HG03095 (cell line): ENCODE data around the gene CCDC3.
"Not testable (repeated sequence)": the region's sequence is repeated elsewhere in the genome, so short reads cannot be mapped to it uniquely, and the experiment has no call there.

Experiments used
- ATAC-seq: cut with Tn5 transposase; IDR thresholded peaks from one replicate; pipeline ENCODE4 v1.9.1; 2021; ENCODE audit warnings: moderate library complexity; ENCODE audit not compliant: unreplicated experiment

CCDC3 gene

DNA sequence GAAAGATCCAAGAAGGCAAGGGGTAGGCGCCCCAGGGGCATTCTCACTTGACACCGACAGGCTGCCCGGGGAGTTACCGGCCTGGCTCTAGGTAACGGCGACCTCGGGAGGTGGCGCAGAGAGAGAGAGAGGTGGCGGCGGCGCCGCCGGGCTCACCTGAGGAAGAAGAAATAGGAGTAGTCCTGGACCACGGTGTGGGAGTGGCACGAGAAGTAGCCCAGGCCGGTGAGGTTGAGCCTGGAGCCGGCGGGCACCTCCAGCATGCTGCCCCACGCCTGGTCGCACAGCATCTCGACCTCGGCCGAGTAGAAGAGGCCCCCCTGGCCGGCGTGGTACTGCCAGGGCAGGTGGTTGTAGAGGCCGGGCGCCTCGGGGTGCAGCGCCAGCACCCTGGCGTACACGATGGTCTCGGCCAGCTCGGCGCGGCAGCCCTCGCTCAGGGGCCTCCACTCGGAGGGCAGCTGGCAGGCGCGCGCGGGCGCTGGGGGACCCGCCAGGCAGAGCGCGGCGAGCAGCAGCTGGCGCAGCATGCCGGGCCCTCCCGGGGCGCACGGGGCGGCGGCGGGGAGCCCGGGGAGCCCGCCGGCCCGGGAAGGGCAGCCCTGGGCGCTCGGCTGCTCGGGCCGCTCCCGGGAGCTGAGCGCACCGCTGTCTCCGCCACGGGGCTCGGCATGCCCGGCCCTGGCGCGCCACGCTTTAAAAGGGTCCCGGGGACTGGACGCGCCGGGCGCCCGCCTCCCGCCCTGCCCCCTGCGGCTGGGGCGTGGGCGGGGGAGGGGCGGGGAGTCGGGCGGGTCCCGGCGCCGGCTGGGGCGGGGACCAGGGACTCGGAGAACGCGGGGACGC lies at the start of gene CCDC3:
Gene CCDC3 (minus strand): TSS at position 673 of the 846 bp plus-strand sequence. CDS start 143 bp downstream, at position 530.
- no peak for ATAC-seq

DNA sequence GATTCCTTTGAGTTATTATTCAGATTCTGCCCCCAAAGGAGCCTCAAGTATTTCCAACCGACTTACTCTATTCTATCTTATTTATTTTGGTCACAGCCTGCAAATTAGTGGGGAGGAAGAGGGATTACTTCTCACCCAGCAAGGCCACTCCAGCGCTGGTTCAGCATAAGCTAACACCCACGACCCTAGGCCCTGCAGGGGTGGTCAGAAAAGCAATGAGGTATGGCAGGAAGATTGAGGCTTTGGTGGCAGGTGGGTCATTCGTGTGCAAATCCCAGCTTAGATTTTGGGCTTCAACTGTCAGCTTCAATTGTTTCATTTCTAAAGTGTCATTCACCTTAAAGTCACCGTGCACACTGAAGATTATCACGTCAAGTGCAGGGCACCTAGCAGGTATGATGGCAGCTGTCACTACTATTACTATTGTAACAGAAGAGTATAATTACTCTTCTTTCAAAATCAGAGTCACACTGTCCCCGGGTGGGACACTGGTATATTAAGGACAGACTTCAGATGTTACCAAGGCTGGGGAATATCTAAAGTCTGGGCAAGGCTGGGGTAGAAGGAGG lies 49.7 kb upstream of the CCDC3 start:
- no peak for ATAC-seq

- ATAC-seq: no peak
Measured at GRCh38 chr10:13049774-13050420, 48.4 kb upstream of the CCDC3 start.

- ATAC-seq: no peak
Measured at GRCh38 chr10:13048762-13049161, 47.2 kb upstream of the CCDC3 start.

- no peak for ATAC-seq
Measured at GRCh38 chr10:13047529-13048206, 46.2 kb upstream of the CCDC3 start.

- no peak for ATAC-seq
Measured at GRCh38 chr10:13046851-13047528, 45.5 kb upstream of the CCDC3 start.

DNA sequence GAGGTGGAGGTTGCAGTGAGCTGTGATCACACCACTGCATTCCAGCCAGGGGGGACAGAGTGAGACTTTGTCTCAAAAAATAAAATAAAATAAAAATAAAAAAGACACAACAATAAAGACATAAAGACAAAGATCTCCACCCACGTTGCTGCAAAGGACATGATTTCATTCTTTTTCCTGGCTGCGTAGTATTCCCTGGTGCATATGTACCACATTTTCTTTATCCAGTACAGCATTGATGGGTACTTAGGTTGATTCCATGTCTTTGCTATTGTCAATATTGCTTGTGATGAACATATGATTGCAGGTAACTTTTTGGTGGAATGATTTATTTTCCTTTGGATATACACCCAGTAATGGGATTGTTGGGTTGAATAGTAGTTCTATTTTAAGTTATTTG lies 42.0 kb upstream of the CCDC3 start:
- no peak for ATAC-seq

DNA sequence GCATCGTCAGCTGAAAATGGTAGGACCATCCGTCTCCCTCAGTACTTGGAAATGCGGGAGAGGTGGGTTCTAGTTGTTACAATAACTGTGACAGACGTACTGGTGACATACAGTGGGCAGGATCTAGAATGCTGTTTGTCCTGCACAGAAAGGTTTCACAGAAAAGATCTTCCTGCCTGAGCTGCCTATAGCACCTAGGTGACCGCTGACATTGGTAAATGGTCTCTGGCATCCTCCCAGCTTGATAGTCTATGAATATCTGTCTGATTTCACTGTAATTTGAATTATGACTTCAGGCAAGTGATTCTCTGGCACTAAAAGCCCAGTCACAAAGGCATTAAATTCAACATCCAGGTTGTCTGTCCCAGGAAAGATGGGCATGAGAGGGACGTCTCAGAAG lies 38.2 kb upstream of the CCDC3 start:
- ATAC-seq: no peak

DNA sequence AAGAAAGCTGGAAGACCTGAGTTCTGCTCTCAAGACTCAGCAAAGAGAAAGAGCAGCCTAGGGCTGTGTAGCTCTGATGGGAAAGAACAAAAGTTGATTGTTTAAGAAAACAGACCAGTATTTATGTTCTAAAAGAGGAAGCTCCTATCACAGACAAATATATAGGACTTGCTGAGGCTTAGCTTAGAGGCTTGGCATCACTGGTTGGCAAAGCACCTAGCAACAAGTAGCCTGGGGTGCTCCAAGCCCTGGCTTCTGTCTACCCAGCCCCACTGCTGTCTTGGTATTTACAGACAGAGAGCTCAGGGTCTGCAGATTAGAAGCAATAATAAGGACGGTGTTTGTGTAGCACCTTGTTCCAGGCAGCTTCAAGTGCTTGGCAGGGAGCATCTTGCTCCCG lies 36.9 kb upstream of the CCDC3 start:
- ATAC-seq: no peak

DNA sequence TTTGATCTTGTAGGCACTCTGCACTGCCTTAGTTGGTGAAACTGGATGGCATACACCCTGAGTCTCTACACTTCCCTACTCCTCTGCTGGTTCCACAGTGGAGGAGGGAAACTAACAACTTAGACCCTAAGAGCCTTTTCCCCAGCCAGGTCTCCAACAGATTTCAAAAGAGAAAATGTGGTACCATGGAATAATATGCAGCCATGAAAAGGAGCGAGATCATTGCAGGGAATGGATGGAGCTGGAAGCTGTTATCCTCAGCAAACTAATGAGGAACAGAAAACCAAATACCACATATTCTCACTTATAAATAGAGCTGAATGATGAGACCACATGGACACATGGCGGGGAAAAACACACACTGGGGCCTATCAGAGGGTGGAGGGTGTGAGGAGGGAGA lies 36.3 kb upstream of the CCDC3 start:
- ATAC-seq: no peak

GRCh38 chr10:13036841-13037240 lies 35.3 kb upstream of the CCDC3 start:
- ATAC-seq: no peak

- ATAC-seq: not testable (repeated sequence)
Measured at GRCh38 chr10:13035731-13036130, 34.2 kb upstream of the CCDC3 start.

DNA sequence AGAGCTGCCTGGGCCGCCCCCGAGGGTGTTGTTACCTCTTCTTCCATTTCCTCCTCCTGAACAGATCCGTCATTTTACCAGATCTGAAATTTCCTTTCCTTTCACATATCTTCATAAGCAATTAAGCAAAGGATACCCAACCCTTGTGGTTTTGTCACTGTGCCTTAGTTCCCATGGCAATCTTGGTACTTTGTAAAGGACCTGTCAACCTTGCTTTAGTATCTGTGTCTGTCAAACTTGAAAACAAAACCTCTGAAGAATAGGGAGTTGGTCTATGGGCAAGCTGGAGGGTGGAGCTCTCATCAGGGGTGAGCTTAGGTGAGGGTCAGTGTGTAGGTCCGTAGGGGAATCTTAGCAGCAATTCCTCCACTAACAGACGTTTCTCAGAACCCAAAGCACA lies 25.4 kb upstream of the CCDC3 start:
- ATAC-seq: no peak

- ATAC-seq: no peak
Measured at GRCh38 chr10:13023754-13024153, 22.2 kb upstream of the CCDC3 start.

DNA sequence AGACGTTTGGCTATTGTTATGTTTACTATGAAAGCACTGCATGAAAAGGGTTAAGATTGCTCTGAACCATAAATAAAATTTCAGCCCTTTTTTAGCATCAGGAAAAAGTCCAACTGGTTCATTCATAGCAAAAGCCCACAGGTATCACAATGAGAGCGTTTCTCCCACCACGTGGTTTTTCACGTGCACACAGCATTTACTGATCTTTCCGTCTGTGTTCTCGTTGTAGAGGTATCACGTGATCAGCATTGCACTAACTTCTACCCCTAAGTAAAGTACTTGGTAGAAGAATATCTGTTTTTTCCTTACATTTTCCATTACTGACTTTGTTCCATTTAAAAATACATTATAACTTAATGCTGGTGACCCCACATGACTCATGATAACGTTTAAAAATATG lies 17.8 kb upstream of the CCDC3 start:
- ATAC-seq: no peak

DNA sequence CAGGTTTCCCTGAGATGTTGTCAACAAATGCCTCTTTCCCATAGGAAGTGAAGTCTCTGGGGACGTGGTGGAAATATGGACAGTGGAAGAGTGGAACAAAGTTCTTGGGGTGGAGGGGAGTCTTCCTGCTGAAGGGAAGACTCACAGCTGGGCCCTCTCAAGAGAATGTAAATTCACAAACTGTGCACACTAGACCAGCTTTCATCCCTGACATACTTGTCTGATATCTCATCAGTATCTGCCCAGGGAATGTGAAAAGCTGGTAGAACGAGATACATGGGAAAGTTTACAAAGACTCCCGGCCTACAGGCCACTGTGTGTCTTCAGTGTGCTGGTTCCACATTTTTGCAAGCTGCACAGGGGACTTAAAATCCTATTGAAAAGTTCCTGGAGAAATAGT lies 16.7 kb upstream of the CCDC3 start:
- ATAC-seq: no peak

DNA sequence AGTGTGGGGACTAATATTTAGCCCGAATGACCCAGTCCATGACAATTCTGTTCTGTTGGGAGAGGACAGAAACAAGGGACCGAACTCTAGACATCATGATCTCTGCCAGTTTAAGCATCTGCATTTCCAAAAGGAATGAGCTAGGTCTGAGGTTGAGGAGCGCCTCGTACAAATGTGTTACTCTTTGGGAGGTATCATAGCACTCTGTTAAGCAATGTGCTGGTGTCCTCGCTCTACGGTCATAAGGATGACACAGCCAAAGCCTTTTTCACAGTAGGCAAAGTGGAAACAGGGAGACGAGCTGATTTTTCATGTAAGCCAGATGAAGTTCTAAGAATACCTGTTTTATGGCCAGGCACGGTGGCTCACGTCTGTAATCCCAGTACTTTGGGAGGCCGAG lies 15.4 kb upstream of the CCDC3 start:
- no peak for ATAC-seq

DNA sequence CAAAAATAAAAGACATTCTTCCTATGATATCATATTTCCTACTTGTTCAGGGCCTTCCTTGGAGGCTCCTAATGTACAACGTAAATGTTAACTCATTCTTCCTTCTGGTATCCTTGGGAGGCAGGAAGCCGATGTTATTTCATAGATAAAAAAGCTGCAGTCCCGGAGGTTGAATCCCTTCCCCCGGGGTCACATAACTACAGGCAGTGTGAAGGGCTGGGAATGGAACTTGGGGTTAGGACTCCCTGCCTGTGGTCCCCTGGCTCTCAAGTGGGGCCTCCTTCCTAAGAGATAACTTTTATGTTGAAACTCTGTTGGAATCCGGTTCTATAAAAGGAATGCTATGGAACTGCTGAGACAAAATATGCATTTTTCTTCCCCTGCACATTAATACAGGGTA lies 14.9 kb upstream of the CCDC3 start:
- no peak for ATAC-seq

GRCh38 chr10:13006037-13006436 lies 4.5 kb upstream of the CCDC3 start:
- no peak for ATAC-seq

GRCh38 chr10:13003759-13004158 lies 2.2 kb upstream of the CCDC3 start:
- no peak for ATAC-seq

DNA sequence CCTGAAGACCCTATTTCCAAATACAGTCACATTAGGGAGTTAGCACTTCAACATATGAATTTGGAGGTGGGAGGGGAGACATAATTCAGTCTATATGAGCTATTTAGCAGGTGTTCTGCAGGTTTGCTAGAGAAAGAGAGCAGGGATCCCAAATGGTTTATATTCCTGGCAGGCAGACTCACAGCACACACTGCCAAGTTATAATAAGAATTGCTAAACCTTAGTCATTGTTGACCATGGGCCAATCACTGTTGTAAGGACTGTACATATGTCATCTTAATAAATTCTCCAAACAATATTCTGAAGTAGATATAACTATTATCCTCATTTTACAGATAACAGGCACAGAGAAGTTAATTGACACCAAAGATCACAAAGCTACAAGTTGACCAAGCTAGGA lies 1.5 kb upstream of the CCDC3 start:
- no peak for ATAC-seq
